ENCODE measurements around the gene HSPB1. TPM values are rescaled to one million over a fixed set of nuclear protein-coding genes. Genes with fewer than 3 reads are reported as not detected.

The HSPB1 gene
- total and polyA plus RNA-seq, 2 experiments from 2014 or later: 48.1 to 437 TPM

GRCh38 chr7:76315364-76315763 lies 12.9 kb downstream of the HSPB1 start (continued):
- no peak for TF ChIP-seq ZNF462 (CRISPR knock-in tag; IDR thresholded peaks at IDR 0.05)
- no peak for TF ChIP-seq REST (IDR thresholded peaks at IDR 0.05; ENCODE audit: unreplicated experiment)
- TF ChIP-seq ZNF331 (CRISPR knock-in tag; IDR thresholded peaks at IDR 0.05; ENCODE audit: low read depth): no peak
- no peak for TF ChIP-seq JUNB (IDR thresholded peaks at IDR 0.05; ENCODE audit: unreplicated experiment)
